Lung (tissue), 12 donors: ENCODE results near the gene KIF4B. TPM values are rescaled to one million over a fixed set of nuclear protein-coding genes. Genes with fewer than 3 reads are reported as not detected.

Experiments used
- ATAC-seq: fragments of 200-7000 bp; cut with Tn5 transposase; one replicate; pipeline ENCODE4 v1.9.1; 2020; ENCODE audit warnings: moderate number of reproducible peaks; ENCODE audit not compliant: insufficient read depth, low FRiP score
- DNase-seq, 3 donors: peaks; one replicate each; pipeline ENCODE4 v3.0.0-alpha.2; 2013 to 2017
- H3K27ac ChIP-seq, 2 donors: one replicate each; pipeline ENCODE4 v1.5.1; 2013; ENCODE audit warnings: mild to moderate bottlenecking in 2 of 2, moderate library complexity in 2 of 2, control low read depth in 1 of 2, inconsistent platforms in 1 of 2, low read depth in 1 of 2, low read length in 1 of 2
- H3K27me3 ChIP-seq, 3 donors: one replicate each; pipeline ENCODE4 v1.5.1; 2013; ENCODE audit warnings: low read length in 2 of 3; ENCODE audit not compliant: control insufficient read depth in 3 of 3, insufficient read depth in 3 of 3
- H3K36me3 ChIP-seq, 4 donors: one replicate each; pipeline ENCODE4 v1.5.1; 2013; ENCODE audit warnings: low read length in 4 of 4, mild to moderate bottlenecking in 1 of 4, moderate library complexity in 1 of 4; ENCODE audit not compliant: control insufficient read depth in 4 of 4, insufficient read depth in 4 of 4
- H3K4me1 ChIP-seq, 5 donors: one replicate each; pipeline ENCODE4 v1.5.1; 2013; ENCODE audit warnings: low read length in 5 of 5, mild to moderate bottlenecking in 2 of 5, moderate library complexity in 1 of 5; ENCODE audit not compliant: control insufficient read depth in 5 of 5, insufficient read depth in 5 of 5
- H3K4me3 ChIP-seq: one replicate; pipeline ENCODE4 v1.5.1; 2013; ENCODE audit warnings: mild to moderate bottlenecking, control low read depth, moderate library complexity
- H3K9ac ChIP-seq, 2 donors: one replicate each; pipeline ENCODE4 v1.5.1; 2013; ENCODE audit warnings: low read length in 2 of 2, control low read depth in 1 of 2; ENCODE audit not compliant: insufficient read depth in 1 of 2
- H3K9me3 ChIP-seq, 4 donors: one replicate each; pipeline ENCODE4 v1.5.1; 2013; ENCODE audit warnings: low read length in 3 of 4, mild to moderate bottlenecking in 1 of 4, moderate library complexity in 1 of 4; ENCODE audit not compliant: control insufficient read depth in 4 of 4, insufficient read depth in 3 of 4
- CTCF ChIP-seq: IDR thresholded peaks from 2 replicates; pipeline ENCODE4 v1.5.1; 2012; ENCODE audit warnings: mild to moderate bottlenecking; ENCODE audit errors: control extremely low read depth, extremely low read depth
- WGBS, 2 donors: extraction: QIAGEN DNeasy Blood & Tissue Kit; methylation state at CpG; one replicate each; pipeline ENCODE4 v1.1.7; 2013; 5-methylcytosine and 5-hydroxymethylcytosine counted together
- polyA plus RNA-seq, 2 donors: library from polyadenylated mRNA; stranded (reverse); fragments of 200-250 nt; gene quantifications; one replicate each; pipeline ENCODE4 v1.2.1, GENCODE V29; 2013
- total RNA-seq, 2 donors: library from RNA; depleted of rRNA in 1 of 2; stranded (reverse); fragments of >200 nt in 1 of 2; gene quantifications; one replicate each; pipeline ENCODE4 v1.2.1, GENCODE V29; 2014 to 2021
- donor health status: control.
- donor health status: control.
- donor health status: Bipolar disorder and iron deficiency.
- donor health status: healthy.
- donor health status: DM: yes; HTN: yes; CAD: no.

Gene KIF4B
- total and polyA plus RNA-seq, 4 donors: 0.01 to 0.02 TPM; not detected in 2

- no peak for TF ChIP-seq CTCF
- Histone ChIP-seq H3K4me3 (no peak overlapping the region), H3K9me3 (no peaks in the 10 kb centered on the region), H3K4me1 (peaks cover 0 to 3% (median 0%) of the 10 kb centered on the region in 5 donors), H3K27ac (peak overlapping the region in 1 of 2 donors; percentile 60), H3K27me3 (no peaks in the 10 kb centered on the region), H3K36me3 (no peaks in the 10 kb centered on the region), H3K9ac (no peak overlapping the region)
- DNase-seq: no peak
- WGBS, 2 donors: 44 to 54% methylated on average over 4 of the region's 4 CpGs
- no peak for ATAC-seq
Measured at GRCh38 chr5:155053501-155053900, 39.9 kb downstream of the KIF4B start.

- DNase-seq: no peak
- peaks cover 0 to 3% (median 0%) of the 10 kb centered on the region in 5 donors for H3K4me1 ChIP-seq
- no peaks in the 10 kb centered on the region for H3K36me3 ChIP-seq
- 70 to 78% methylated on average over 8 of the region's 8 CpGs for WGBS, 2 donors
- H3K9me3 ChIP-seq: no peaks in the 10 kb centered on the region
- no peak overlapping the region for H3K4me3 ChIP-seq
- H3K27ac ChIP-seq: no peak overlapping the region
- no peak for TF ChIP-seq CTCF
- no peak for ATAC-seq
- no peaks in the 10 kb centered on the region for H3K27me3 ChIP-seq
- H3K9ac ChIP-seq: no peak overlapping the region
Measured at GRCh38 chr5:155056644-155057269, 43.2 kb downstream of the KIF4B start.

- Histone ChIP-seq H3K27ac (no peak overlapping the region), H3K4me1 (peaks cover 0 to 3% (median 0%) of the 10 kb centered on the region in 5 donors), H3K27me3 (no peaks in the 10 kb centered on the region), H3K9ac (no peak overlapping the region), H3K36me3 (no peaks in the 10 kb centered on the region), H3K4me3 (no peak overlapping the region), H3K9me3 (no peaks in the 10 kb centered on the region)
- 94 to 100% methylated on average over 1 of the region's 1 CpG for WGBS, 2 donors
- no peak for ATAC-seq
- TF ChIP-seq CTCF: no peak
- DNase-seq: no peak
Measured at GRCh38 chr5:155057626-155058025, 44.1 kb downstream of the KIF4B start.

GRCh38 chr5:155064580-155064979 lies 51.0 kb downstream of the KIF4B start:
- WGBS, 2 donors: 65 to 78% methylated on average over 6 of the region's 6 CpGs
- no peak overlapping the region for H3K4me3 ChIP-seq
- H3K36me3 ChIP-seq: no peaks in the 10 kb centered on the region

More at GRCh38 chr5:155064580-155064979, 51.0 kb downstream of the KIF4B start:
- H3K9ac ChIP-seq: no peak overlapping the region
- no peak for ATAC-seq
- no peak for TF ChIP-seq CTCF
- DNase-seq: no peak
- peaks cover 0 to 5% (median 0%) of the 10 kb centered on the region in 4 donors for H3K9me3 ChIP-seq
- no peaks in the 10 kb centered on the region for H3K4me1 ChIP-seq
- no peaks in the 10 kb centered on the region for H3K27me3 ChIP-seq
- no peak overlapping the region for H3K27ac ChIP-seq
